Right kidney (tissue), 1 donor: ENCODE measurements around the gene HOXA6.

ENCODE experiments used
- DNase-seq: peaks from one replicate; pipeline ENCODE4 v3.0.0-alpha.2; 2016

The HOXA6 gene

DNA sequence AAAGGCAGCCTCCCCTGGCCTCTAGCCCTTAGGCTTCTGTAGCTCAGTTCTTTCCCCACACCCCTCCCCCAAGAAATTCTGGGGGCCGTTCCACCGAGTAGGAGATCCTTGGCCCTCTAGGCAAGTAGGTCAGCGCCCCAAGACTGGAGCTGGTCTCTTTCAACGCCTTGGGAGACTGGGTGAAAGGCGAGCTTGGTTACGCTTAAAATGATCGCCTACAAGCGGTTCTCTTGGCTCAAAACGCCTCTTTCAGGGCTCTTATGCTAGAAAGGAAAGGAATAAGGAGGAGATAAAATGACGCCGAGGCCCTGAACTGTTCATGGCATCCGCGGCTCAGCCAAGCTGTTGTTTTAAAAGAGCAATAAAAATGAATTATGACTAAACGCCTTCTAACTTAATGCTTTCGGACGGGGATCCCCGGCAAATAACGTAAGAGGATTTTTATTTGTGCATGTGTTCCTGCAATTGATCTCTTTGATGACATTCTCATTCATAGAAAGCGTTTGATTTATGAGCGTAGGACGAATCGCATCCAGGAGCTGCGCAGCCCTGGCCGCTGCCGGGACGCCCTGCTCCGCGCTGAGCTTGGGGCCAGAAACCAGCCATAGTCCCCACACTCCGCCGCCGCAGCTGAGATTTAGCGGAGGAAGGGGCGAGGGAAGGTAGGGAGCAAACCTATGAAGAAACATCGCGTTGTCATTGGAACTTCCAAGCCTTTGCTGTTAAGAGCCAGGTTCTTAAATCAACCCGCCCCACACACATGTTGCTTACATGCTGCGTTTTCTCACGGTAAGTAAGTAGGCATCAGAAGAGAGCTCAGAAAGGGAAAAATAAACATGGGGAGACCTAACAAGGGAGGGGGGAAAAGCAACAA is 48.8 kb downstream of the HOXA6 start:
- DNase-seq: peak; percentile 92

- peak; percentile 89 for DNase-seq
Observed at GRCh38 chr7:27097686-27098577, 49.6 kb downstream of the HOXA6 start.

DNA sequence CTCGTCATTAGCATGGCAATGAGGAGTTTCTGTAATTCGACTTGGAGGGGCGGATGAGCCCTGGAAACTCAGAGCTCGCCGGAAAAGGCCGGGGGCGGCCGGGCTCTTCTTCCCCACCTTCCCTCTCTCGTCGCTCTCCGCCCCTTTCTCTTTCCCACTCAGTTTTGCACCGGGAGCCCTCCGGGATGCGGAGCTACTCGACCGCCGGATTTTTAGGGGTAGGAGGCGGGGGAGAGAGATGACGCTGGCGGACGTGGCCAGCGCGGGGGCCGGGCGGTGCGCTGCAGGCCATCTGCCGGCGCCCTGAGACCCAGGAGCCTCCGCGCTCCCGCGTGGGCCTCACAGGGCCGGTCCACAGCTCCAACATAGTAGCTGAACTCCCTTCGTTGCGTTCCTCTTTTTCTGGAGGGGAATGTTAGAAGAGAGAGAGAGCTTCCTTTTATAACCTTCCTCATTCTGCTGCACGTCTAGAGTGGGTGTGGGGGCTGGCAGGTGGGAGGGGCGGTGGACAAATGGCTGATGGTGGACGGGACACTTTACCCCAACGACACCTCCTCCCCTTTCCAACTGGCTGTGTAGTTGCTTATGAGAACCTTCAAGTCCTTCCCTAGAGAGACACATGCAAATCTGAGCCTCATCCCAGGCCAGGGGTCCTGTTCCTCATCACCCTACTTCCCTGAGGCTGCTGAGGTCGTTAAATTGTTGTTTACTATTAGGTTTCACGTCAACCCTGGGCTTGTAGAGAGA is 50.6 kb downstream of the HOXA6 start:
- DNase-seq: peak; percentile 87

GRCh38 chr7:27095897-27096767 is 51.4 kb downstream of the HOXA6 start, which contains the start of gene HOXA1:
HOXA1 (minus strand) TSS chr7:27096000; CDS start chr7:27095912, 88 bp downstream.
- DNase-seq: peak; percentile 86
